WTC11 (cell line): ENCODE data around the gene TFDP1. TPM values are rescaled to one million over a fixed set of nuclear protein-coding genes. Genes with fewer than 3 reads are reported as not detected.

Experiments used
- ATAC-seq: fragments of 200-7000 bp; cut with Tn5 transposase; 2 replicates; pipeline ENCODE4 v1.10.0; 2021; ENCODE audit warnings: mild to moderate bottlenecking, moderate library complexity
- CTCF ChIA-PET: fragments of 300-600 bp; sonication (Branson Sonifier 250); formaldehyde crosslinking; loops from one replicate; lab custom pipeline; 2021; ENCODE audit warnings: antibody characterized with exemption; lab: Charles Lee
- POLR2A ChIA-PET: fragments of 350-600 bp; sonication (Branson Sonifier 250); formaldehyde crosslinking; loops from one replicate; lab custom pipeline; 2021; ENCODE audit warnings: antibody characterized with exemption; lab: Charles Lee
- DNase-seq: peaks from one replicate; pipeline ENCODE4 v3.0.0; 2021; ENCODE audit warnings: low spot score
- H3K27ac Mint-ChIP-seq: 2 replicates; pipeline ENCODE4 v1.8.0; 2021; ENCODE audit warnings: mixed read lengths
- H3K27me3 Mint-ChIP-seq: 2 replicates; pipeline ENCODE4 v1.8.0; 2021; ENCODE audit warnings: low read depth, mild to moderate bottlenecking, moderate library complexity, mixed read lengths
- H3K36me3 Mint-ChIP-seq: 2 replicates; pipeline ENCODE4 v1.8.0; 2021; ENCODE audit warnings: mixed read lengths
- H3K4me1 Mint-ChIP-seq: 2 replicates; pipeline ENCODE4 v1.8.0; 2022; ENCODE audit warnings: mixed read lengths
- H3K4me3 Mint-ChIP-seq: 2 replicates; pipeline ENCODE4 v1.8.0; 2021; ENCODE audit warnings: mild to moderate bottlenecking, moderate library complexity, mixed read lengths
- H3K9me3 Mint-ChIP-seq: 2 replicates; pipeline ENCODE4 v1.8.0; 2021; ENCODE audit warnings: mixed read lengths
- CREB1 ChIP-seq: sonication (generic); formaldehyde crosslinking; IDR thresholded peaks from 2 replicates; pipeline ENCODE4 v1.8.0; 2023; ENCODE audit warnings: mild to moderate bottlenecking, missing genetic modification reagents
- CREM ChIP-seq: sonication (generic); formaldehyde crosslinking; IDR thresholded peaks from 2 replicates; pipeline ENCODE4 v1.8.1; 2022; ENCODE audit warnings: mild to moderate bottlenecking, missing genetic modification reagents, moderate library complexity
- FOXJ3 ChIP-seq: sonication (generic); formaldehyde crosslinking; IDR thresholded peaks from 2 replicates; pipeline ENCODE4 v1.9.0; 2021; ENCODE audit warnings: missing genetic modification reagents, mild to moderate bottlenecking, borderline replicate concordance
- GTF2I ChIP-seq: fragments of 250-450 bp; sonication (Bioruptor Pico); conservative IDR thresholded peaks from 2 replicates; pipeline ENCODE4 v1.4.0; 2021; ENCODE audit warnings: mild to moderate bottlenecking
- IRF2 ChIP-seq: sonication (generic); formaldehyde crosslinking; IDR thresholded peaks from 2 replicates; pipeline ENCODE4 v1.8.0; 2022; ENCODE audit warnings: low read depth, missing genetic modification reagents, borderline replicate concordance
- NFATC4 ChIP-seq: fragments of 250-450 bp; sonication (Bioruptor Pico); IDR thresholded peaks from 2 replicates; pipeline ENCODE4 v1.9.0; 2021; ENCODE audit warnings: mild to moderate bottlenecking
- NR1H2 ChIP-seq: sonication (generic); formaldehyde crosslinking; IDR thresholded peaks from 2 replicates; pipeline ENCODE4 v1.9.0; 2021; ENCODE audit warnings: mild to moderate bottlenecking, moderate library complexity, missing genetic modification reagents
- RELA ChIP-seq: sonication (generic); formaldehyde crosslinking; IDR thresholded peaks from 2 replicates; pipeline ENCODE4 v1.8.1; 2022; ENCODE audit warnings: missing genetic modification reagents, mild to moderate bottlenecking, borderline replicate concordance
- SMAD3 ChIP-seq: sonication (generic); formaldehyde crosslinking; IDR thresholded peaks from 2 replicates; pipeline ENCODE4 v1.8.0; 2022; ENCODE audit warnings: missing genetic modification reagents, mild to moderate bottlenecking, borderline replicate concordance
- TP53 ChIP-seq: sonication (generic); formaldehyde crosslinking; IDR thresholded peaks from 2 replicates; pipeline ENCODE4 v1.8.1; 2023; ENCODE audit warnings: mild to moderate bottlenecking, missing genetic modification reagents
- total RNA-seq: library from RNA; stranded (reverse); gene quantifications from 3 replicates; pipeline ENCODE4 v1.2.3, GENCODE V29; 2021
- TF ChIP-seq, protein P1 (sequence below): sonication (generic); formaldehyde crosslinking; IDR thresholded peaks from 2 replicates; pipeline ENCODE4 v1.8.0; 2023; ENCODE audit warnings: mild to moderate bottlenecking, missing genetic modification reagents
- TF ChIP-seq, protein P2 (sequence below): sonication (generic); formaldehyde crosslinking; IDR thresholded peaks from 2 replicates; pipeline ENCODE4 v1.8.0; 2022; ENCODE audit warnings: mild to moderate bottlenecking, missing genetic modification reagents
- TF ChIP-seq, protein P3 (sequence below): sonication (generic); formaldehyde crosslinking; IDR thresholded peaks from 2 replicates; pipeline ENCODE4 v1.8.1; 2022; ENCODE audit warnings: mild to moderate bottlenecking, moderate library complexity, missing genetic modification reagents
- TF ChIP-seq, protein P4 (sequence below): sonication (generic); formaldehyde crosslinking; IDR thresholded peaks from 2 replicates; pipeline ENCODE4 v1.8.1; 2022; ENCODE audit warnings: mild to moderate bottlenecking, missing genetic modification reagents, moderate library complexity, borderline replicate concordance
- TF ChIP-seq, protein P5 (sequence below): sonication (generic); formaldehyde crosslinking; IDR thresholded peaks from 2 replicates; pipeline ENCODE4 v1.8.1; 2023; ENCODE audit warnings: mild to moderate bottlenecking, moderate library complexity, missing genetic modification reagents
- TF ChIP-seq, protein P6 (sequence below): sonication (generic); formaldehyde crosslinking; IDR thresholded peaks from 2 replicates; pipeline ENCODE4 v1.8.0; 2023; ENCODE audit warnings: missing genetic modification reagents, mild to moderate bottlenecking, borderline replicate concordance
- TF ChIP-seq, protein P7 (sequence below): sonication (generic); formaldehyde crosslinking; IDR thresholded peaks from 2 replicates; pipeline ENCODE4 v1.8.1; 2023; ENCODE audit warnings: mild to moderate bottlenecking, missing genetic modification reagents
- TF ChIP-seq, protein P8 (sequence below): sonication (generic); formaldehyde crosslinking; IDR thresholded peaks from 2 replicates; pipeline ENCODE4 v1.8.0; 2022; ENCODE audit warnings: missing genetic modification reagents

Gene TFDP1
- total RNA-seq, 1 experiment from 2014 or later = 61.2 TPM

DNA sequence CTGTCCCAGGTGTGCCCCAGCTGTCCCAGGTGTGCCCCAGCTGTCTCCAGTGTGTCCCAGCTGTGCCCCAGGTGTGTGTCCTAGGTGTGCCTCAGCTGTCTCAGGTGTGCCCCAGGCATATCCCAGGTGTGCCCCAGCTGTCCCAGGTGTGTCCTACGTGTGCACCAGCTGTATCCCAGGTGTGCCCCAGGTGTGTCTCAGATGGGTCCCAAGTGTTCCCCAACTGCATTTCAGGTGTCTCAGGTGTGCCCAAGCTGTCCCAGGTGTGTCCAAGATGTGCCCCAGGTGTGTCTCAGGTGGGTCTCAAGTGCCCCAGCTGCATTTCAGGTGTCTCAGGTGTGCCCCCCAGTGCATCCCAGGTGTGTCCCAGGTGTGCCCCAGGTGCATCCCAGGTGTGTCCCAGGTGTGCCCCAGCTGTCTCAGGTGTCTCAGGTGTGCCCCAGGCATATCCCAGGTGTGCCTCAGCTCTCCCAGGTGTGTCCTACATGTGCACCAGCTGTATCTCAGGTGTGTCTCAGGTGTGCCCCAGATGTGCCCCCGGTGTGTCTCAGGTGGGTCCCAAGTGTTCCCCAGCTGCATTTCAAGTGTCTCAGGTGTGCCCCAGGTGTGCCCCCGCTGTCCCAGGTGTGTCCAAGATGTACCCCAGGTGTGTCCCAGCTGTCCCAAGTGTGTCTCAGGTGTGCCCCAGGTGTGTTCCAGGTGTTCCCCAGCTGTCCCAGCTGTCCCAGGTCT lies 81.2 kb downstream of the TFDP1 start (continued):
- TF ChIP-seq, protein P1, sequence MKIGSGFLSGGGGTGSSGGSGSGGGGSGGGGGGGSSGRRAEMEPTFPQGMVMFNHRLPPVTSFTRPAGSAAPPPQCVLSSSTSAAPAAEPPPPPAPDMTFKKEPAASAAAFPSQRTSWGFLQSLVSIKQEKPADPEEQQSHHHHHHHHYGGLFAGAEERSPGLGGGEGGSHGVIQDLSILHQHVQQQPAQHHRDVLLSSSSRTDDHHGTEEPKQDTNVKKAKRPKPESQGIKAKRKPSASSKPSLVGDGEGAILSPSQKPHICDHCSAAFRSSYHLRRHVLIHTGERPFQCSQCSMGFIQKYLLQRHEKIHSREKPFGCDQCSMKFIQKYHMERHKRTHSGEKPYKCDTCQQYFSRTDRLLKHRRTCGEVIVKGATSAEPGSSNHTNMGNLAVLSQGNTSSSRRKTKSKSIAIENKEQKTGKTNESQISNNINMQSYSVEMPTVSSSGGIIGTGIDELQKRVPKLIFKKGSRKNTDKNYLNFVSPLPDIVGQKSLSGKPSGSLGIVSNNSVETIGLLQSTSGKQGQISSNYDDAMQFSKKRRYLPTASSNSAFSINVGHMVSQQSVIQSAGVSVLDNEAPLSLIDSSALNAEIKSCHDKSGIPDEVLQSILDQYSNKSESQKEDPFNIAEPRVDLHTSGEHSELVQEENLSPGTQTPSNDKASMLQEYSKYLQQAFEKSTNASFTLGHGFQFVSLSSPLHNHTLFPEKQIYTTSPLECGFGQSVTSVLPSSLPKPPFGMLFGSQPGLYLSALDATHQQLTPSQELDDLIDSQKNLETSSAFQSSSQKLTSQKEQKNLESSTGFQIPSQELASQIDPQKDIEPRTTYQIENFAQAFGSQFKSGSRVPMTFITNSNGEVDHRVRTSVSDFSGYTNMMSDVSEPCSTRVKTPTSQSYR (CRISPR knock-in tag) = no peak
- TF ChIP-seq NFATC4 (CRISPR knock-in tag) (no peak), RELA (CRISPR knock-in tag) (no peak)
- TF ChIP-seq, protein P2, sequence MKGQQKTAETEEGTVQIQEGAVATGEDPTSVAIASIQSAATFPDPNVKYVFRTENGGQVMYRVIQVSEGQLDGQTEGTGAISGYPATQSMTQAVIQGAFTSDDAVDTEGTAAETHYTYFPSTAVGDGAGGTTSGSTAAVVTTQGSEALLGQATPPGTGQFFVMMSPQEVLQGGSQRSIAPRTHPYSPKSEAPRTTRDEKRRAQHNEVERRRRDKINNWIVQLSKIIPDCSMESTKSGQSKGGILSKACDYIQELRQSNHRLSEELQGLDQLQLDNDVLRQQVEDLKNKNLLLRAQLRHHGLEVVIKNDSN (CRISPR knock-in tag) = no peak

DNA sequence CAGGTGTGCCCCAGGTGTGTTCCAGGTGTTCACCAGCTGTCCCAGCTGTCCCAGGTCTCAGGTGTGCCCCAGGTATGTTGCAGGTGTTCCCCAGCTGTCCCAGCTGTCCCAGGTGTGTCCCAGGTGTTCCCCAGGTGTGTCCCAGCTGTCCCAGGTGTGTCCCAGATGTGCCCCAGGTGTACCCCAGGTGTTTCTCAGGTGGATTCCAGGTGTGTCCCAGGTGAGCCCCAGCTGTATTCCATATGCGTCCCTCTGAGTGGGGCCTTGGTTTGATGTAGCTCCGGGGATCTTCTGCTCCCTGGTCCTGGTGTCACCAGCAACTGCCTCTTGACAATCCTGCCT lies 81.7 kb downstream of the TFDP1 start:
- ChIA-PET CTCF (interaction anchor here (1.5 to 2.7 kb wide), 3 partner anchors 58 to 136 kb away, joined by 3 to 15 read pairs (median 5); no protein-coding TSS in a partner anchor), POLR2A (no interaction called here)
- Mint-ChIP-seq H3K27me3 (no peaks in the 10 kb centered on the region), H3K4me3 (no peak overlapping the region), H3K4me1 (no peaks in the 10 kb centered on the region), H3K27ac (no peak overlapping the region), H3K9me3 (peaks cover 12% of the 10 kb centered on the region), H3K36me3 (no peaks in the 10 kb centered on the region)
- ATAC-seq (no peak), DNase-seq (no peak)
- TF ChIP-seq CREB1 (CRISPR knock-in tag) = no peak
- no peak for TF ChIP-seq TP53 (CRISPR knock-in tag)
- TF ChIP-seq, protein P3, sequence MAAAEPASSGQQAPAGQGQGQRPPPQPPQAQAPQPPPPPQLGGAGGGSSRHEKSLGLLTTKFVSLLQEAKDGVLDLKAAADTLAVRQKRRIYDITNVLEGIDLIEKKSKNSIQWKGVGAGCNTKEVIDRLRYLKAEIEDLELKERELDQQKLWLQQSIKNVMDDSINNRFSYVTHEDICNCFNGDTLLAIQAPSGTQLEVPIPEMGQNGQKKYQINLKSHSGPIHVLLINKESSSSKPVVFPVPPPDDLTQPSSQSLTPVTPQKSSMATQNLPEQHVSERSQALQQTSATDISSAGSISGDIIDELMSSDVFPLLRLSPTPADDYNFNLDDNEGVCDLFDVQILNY (CRISPR knock-in tag) = no peak
- TF ChIP-seq, protein P4, sequence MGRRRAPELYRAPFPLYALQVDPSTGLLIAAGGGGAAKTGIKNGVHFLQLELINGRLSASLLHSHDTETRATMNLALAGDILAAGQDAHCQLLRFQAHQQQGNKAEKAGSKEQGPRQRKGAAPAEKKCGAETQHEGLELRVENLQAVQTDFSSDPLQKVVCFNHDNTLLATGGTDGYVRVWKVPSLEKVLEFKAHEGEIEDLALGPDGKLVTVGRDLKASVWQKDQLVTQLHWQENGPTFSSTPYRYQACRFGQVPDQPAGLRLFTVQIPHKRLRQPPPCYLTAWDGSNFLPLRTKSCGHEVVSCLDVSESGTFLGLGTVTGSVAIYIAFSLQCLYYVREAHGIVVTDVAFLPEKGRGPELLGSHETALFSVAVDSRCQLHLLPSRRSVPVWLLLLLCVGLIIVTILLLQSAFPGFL (CRISPR knock-in tag) = no peak
- TF ChIP-seq, protein P5, sequence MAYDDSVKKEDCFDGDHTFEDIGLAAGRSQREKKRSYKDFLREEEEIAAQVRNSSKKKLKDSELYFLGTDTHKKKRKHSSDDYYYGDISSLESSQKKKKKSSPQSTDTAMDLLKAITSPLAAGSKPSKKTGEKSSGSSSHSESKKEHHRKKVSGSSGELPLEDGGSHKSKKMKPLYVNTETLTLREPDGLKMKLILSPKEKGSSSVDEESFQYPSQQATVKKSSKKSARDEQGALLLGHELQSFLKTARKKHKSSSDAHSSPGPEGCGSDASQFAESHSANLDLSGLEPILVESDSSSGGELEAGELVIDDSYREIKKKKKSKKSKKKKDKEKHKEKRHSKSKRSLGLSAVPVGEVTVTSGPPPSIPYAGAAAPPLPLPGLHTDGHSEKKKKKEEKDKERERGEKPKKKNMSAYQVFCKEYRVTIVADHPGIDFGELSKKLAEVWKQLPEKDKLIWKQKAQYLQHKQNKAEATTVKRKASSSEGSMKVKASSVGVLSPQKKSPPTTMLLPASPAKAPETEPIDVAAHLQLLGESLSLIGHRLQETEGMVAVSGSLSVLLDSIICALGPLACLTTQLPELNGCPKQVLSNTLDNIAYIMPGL (CRISPR knock-in tag) = no peak
- TF ChIP-seq NR1H2 (CRISPR knock-in tag) = no peak
- TF ChIP-seq FOXJ3 = no peak
- TF ChIP-seq, protein P6, sequence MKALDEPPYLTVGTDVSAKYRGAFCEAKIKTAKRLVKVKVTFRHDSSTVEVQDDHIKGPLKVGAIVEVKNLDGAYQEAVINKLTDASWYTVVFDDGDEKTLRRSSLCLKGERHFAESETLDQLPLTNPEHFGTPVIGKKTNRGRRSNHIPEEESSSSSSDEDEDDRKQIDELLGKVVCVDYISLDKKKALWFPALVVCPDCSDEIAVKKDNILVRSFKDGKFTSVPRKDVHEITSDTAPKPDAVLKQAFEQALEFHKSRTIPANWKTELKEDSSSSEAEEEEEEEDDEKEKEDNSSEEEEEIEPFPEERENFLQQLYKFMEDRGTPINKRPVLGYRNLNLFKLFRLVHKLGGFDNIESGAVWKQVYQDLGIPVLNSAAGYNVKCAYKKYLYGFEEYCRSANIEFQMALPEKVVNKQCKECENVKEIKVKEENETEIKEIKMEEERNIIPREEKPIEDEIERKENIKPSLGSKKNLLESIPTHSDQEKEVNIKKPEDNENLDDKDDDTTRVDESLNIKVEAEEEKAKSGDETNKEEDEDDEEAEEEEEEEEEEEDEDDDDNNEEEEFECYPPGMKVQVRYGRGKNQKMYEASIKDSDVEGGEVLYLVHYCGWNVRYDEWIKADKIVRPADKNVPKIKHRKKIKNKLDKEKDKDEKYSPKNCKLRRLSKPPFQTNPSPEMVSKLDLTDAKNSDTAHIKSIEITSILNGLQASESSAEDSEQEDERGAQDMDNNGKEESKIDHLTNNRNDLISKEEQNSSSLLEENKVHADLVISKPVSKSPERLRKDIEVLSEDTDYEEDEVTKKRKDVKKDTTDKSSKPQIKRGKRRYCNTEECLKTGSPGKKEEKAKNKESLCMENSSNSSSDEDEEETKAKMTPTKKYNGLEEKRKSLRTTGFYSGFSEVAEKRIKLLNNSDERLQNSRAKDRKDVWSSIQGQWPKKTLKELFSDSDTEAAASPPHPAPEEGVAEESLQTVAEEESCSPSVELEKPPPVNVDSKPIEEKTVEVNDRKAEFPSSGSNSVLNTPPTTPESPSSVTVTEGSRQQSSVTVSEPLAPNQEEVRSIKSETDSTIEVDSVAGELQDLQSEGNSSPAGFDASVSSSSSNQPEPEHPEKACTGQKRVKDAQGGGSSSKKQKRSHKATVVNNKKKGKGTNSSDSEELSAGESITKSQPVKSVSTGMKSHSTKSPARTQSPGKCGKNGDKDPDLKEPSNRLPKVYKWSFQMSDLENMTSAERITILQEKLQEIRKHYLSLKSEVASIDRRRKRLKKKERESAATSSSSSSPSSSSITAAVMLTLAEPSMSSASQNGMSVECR = no peak
- TF ChIP-seq, protein P7, sequence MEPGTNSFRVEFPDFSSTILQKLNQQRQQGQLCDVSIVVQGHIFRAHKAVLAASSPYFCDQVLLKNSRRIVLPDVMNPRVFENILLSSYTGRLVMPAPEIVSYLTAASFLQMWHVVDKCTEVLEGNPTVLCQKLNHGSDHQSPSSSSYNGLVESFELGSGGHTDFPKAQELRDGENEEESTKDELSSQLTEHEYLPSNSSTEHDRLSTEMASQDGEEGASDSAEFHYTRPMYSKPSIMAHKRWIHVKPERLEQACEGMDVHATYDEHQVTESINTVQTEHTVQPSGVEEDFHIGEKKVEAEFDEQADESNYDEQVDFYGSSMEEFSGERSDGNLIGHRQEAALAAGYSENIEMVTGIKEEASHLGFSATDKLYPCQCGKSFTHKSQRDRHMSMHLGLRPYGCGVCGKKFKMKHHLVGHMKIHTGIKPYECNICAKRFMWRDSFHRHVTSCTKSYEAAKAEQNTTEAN (CRISPR knock-in tag) = no peak
- no peak for TF ChIP-seq GTF2I (CRISPR knock-in tag)
- no peak for TF ChIP-seq IRF2 (CRISPR knock-in tag)
- no peak for TF ChIP-seq SMAD3 (CRISPR knock-in tag)
- no peak for TF ChIP-seq CREM
- TF ChIP-seq, protein P8, sequence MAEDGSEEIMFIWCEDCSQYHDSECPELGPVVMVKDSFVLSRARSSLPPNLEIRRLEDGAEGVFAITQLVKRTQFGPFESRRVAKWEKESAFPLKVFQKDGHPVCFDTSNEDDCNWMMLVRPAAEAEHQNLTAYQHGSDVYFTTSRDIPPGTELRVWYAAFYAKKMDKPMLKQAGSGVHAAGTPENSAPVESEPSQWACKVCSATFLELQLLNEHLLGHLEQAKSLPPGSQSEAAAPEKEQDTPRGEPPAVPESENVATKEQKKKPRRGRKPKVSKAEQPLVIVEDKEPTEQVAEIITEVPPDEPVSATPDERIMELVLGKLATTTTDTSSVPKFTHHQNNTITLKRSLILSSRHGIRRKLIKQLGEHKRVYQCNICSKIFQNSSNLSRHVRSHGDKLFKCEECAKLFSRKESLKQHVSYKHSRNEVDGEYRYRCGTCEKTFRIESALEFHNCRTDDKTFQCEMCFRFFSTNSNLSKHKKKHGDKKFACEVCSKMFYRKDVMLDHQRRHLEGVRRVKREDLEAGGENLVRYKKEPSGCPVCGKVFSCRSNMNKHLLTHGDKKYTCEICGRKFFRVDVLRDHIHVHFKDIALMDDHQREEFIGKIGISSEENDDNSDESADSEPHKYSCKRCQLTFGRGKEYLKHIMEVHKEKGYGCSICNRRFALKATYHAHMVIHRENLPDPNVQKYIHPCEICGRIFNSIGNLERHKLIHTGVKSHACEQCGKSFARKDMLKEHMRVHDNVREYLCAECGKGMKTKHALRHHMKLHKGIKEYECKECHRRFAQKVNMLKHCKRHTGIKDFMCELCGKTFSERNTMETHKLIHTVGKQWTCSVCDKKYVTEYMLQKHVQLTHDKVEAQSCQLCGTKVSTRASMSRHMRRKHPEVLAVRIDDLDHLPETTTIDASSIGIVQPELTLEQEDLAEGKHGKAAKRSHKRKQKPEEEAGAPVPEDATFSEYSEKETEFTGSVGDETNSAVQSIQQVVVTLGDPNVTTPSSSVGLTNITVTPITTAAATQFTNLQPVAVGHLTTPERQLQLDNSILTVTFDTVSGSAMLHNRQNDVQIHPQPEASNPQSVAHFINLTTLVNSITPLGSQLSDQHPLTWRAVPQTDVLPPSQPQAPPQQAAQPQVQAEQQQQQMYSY (CRISPR knock-in tag) = no peak
